ENCODE measurements around the gene OCA2. TPM values are rescaled to one million over a fixed set of nuclear protein-coding genes. Genes with fewer than 3 reads are reported as not detected.

Gene OCA2
- total RNA-seq, 2 donors from 2014 or later, result 0.10 to 0.82 TPM

GRCh38 chr15:28066231-28066630 is 32.9 kb downstream of the OCA2 start:
- no peaks in the 10 kb centered on the region for H3K27me3 ChIP-seq
- intact Hi-C loops (cut with DNase I), result no loop called here
- no peak for DNase-seq
- H3K4me1 ChIP-seq, result no peaks in the 10 kb centered on the region
- no peaks in the 10 kb centered on the region for H3K36me3 ChIP-seq
- H3K4me3 ChIP-seq, result no peak overlapping the region
- no peaks in the 10 kb centered on the region for H3K9me3 ChIP-seq
- no peak for TF ChIP-seq CTCF (IDR thresholded peaks at IDR 0.05)
- no peak overlapping the region for H3K27ac ChIP-seq
- no peak overlapping the region for H3K9ac ChIP-seq (ENCODE audit: low read depth in 2 of 2, low read length in 2 of 2)

GRCh38 chr15:28060005-28060404 is 39.1 kb downstream of the OCA2 start:
- Histone ChIP-seq H3K9me3 (no peaks in the 10 kb centered on the region), H3K27ac (no peak overlapping the region), H3K9ac (ENCODE audit: low read depth in 2 of 2, low read length in 2 of 2) (no peak overlapping the region), H3K4me1 (no peaks in the 10 kb centered on the region), H3K4me3 (no peak overlapping the region), H3K36me3 (no peaks in the 10 kb centered on the region), H3K27me3 (no peaks in the 10 kb centered on the region)
- no peak for TF ChIP-seq CTCF (IDR thresholded peaks at IDR 0.05)
- intact Hi-C loops (cut with DNase I), result no loop called here
- DNase-seq, result no peak

GRCh38 chr15:28058082-28058481 is 41.0 kb downstream of the OCA2 start:
- Histone ChIP-seq H3K27me3 (no peaks in the 10 kb centered on the region), H3K9ac (ENCODE audit: low read depth in 2 of 2, low read length in 2 of 2) (no peak overlapping the region), H3K36me3 (no peaks in the 10 kb centered on the region), H3K4me3 (no peak overlapping the region), H3K27ac (no peak overlapping the region), H3K9me3 (no peaks in the 10 kb centered on the region), H3K4me1 (no peaks in the 10 kb centered on the region)
- no peak for TF ChIP-seq CTCF (IDR thresholded peaks at IDR 0.05)
- intact Hi-C loops (cut with DNase I), result no loop called here
- no peak for DNase-seq

GRCh38 chr15:28051955-28052633 is 47.0 kb downstream of the OCA2 start:
- no peak for TF ChIP-seq CTCF (IDR thresholded peaks at IDR 0.05)
- H3K27ac ChIP-seq, result no peak overlapping the region

GRCh38 chr15:28049581-28049980 is 49.5 kb downstream of the OCA2 start:
- intact Hi-C loops (cut with DNase I), result no loop called here
- DNase-seq, result no peak
- Histone ChIP-seq H3K4me3 (no peak overlapping the region), H3K9me3 (no peaks in the 10 kb centered on the region), H3K9ac (ENCODE audit: low read depth in 2 of 2, low read length in 2 of 2) (no peak overlapping the region), H3K4me1 (no peaks in the 10 kb centered on the region), H3K36me3 (no peaks in the 10 kb centered on the region), H3K27me3 (no peaks in the 10 kb centered on the region), H3K27ac (no peak overlapping the region)
- TF ChIP-seq CTCF (IDR thresholded peaks at IDR 0.05), result no peak

More at GRCh38 chr15:28051955-28052633, 47.0 kb downstream of the OCA2 start:
- Histone ChIP-seq H3K9ac (ENCODE audit: low read depth in 2 of 2, low read length in 2 of 2) (no peak overlapping the region), H3K4me1 (no peaks in the 10 kb centered on the region), H3K36me3 (no peaks in the 10 kb centered on the region), H3K27me3 (no peaks in the 10 kb centered on the region), H3K4me3 (no peak overlapping the region), H3K9me3 (no peaks in the 10 kb centered on the region)
- intact Hi-C loops (cut with DNase I), result no loop called here
- no peak for DNase-seq

All from colonic mucosa (tissue), 4 donors.